Measurements from ENCODE around the gene SPN. TPM values are rescaled to one million over a fixed set of nuclear protein-coding genes. Genes with fewer than 3 reads are reported as not detected.
"Not testable (repeated sequence)": the region's sequence is repeated elsewhere in the genome, so short reads cannot be mapped to it uniquely, and the experiment has no call there.

SPN gene
- total RNA-seq, 4 donors from 2014 or later = 4.0 to 5.7 (median 4.7) TPM

DNA sequence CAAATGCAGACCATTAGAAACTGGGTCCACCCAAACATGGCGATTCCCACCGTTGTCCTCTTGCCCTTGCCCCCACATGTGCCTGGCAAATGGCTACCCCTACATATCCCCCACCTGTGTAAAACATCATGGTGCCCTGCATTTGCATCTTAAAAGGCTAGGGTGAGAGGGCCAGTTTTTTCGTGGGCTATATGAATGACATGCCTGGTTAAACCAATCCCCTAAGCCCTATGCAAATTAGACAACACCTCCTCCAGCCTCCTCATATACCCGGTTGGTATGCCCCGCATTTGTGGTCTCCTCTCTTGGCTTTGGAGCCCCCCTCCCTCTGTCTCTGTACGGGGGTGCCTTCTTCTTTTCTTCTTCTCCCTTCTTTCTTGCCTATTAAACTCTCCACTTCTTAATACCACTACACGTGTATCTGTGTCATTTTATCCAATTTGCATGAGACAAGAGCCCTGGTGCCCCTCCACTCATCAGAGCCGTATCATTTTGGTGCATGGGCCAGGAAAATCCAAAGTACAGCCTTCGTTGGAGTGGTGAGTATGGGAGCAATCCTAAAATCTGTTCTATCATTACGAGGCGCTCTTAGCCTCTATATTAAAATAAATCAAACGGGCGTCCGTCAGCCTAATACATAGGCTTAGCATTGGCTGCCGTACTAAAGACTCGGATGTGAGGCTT, 46.0 kb downstream of the SPN start:
- TF ChIP-seq, protein P1, sequence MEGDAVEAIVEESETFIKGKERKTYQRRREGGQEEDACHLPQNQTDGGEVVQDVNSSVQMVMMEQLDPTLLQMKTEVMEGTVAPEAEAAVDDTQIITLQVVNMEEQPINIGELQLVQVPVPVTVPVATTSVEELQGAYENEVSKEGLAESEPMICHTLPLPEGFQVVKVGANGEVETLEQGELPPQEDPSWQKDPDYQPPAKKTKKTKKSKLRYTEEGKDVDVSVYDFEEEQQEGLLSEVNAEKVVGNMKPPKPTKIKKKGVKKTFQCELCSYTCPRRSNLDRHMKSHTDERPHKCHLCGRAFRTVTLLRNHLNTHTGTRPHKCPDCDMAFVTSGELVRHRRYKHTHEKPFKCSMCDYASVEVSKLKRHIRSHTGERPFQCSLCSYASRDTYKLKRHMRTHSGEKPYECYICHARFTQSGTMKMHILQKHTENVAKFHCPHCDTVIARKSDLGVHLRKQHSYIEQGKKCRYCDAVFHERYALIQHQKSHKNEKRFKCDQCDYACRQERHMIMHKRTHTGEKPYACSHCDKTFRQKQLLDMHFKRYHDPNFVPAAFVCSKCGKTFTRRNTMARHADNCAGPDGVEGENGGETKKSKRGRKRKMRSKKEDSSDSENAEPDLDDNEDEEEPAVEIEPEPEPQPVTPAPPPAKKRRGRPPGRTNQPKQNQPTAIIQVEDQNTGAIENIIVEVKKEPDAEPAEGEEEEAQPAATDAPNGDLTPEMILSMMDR (IDR thresholded peaks at IDR 0.05) = no peak
- no peak for TF ChIP-seq POLR2A (IDR thresholded peaks at IDR 0.05)
- intact Hi-C loops (cut with DNase I; ENCODE audit: low total_unique reads) = loop anchor here (10.0 kb wide), 1 partner anchor 136 kb away; no protein-coding TSS in a partner anchor
- H3K4me3 ChIP-seq (ENCODE audit: low read depth, poor library complexity, severe bottlenecking) = no peak overlapping the region
- no peak for DNase-seq (ENCODE audit: low spot score in 2 of 2)
- 59 to 80% methylated on average over 16 of the region's 16 CpGs for WGBS, 2 donors

DNA sequence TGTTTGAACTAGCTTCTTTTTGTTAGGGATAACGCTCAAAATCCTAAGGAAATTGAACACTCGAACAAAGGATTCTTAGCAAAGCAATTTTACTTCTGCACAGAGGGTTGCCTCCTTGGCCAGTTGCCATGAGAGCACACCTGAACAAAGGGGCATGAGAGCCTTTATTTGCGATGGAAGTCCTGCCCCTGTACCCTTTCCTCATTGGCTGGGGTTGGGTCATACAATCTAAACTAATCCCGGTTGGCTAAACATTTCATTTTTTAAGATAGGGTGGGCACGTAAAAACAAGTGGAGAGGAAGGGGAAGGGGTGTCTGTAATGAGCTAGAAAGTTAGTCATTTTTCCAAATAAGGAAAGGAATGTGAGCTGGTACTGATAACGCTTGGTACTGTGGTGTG, 46.6 kb downstream of the SPN start:
- 57 to 76% methylated on average over 6 of the region's 6 CpGs for WGBS, 2 donors
- intact Hi-C loops (cut with DNase I; ENCODE audit: low total_unique reads) = loop anchor here (10.0 kb wide), 1 partner anchor 135 kb away; no protein-coding TSS in a partner anchor

DNA sequence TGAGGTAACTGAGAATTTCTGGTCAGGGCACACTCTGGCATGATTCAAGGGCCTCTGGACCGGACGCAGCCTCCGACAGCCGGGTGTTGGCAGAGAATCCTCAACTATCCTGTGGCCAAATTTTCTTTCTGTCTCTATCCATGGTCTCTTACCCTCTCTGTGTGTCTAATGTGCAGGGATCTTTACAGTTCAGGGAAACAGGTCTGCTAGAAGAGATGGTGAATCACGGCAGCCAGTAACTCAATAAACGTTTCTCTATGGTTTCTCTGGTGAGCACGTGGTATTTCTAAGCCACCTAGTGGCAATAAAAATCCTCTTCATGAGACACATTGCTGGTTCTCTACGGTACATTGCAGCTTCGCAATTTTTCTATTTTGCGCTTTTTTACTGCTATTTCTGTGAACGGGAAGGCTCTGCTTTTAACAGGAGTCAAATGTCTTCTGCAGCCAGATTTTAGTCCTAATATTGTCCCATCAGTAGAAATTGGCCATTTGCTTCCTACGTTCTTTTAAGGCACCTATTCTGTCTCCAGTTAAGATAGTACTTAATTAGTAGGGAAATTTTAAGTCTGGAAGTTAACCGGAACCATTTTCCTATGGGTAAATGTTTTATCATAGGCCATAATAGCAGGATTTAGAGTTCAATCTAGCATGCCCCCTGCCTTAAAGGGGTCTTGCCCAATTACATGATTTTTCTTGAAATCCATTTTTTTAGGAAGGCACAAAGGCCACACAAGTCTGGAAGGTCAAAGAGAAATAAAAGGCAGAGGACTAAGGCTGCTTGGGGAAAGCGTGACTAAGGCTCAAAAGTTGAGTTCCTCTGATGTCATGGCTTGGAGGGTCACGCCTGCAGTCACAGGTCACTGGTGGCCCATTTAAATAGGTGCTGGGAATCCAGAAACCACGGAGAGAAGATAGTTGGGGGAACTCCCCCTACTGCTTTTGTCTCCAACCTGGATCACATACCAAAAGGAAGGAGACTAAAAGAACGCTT, 47.5 kb downstream of the SPN start:
- 43% methylated on average over 17 of the region's 17 CpGs for WGBS, 2 donors
- no peak overlapping the region for H3K4me3 ChIP-seq (ENCODE audit: low read depth, poor library complexity, severe bottlenecking)
- TF ChIP-seq, protein P1 (IDR thresholded peaks at IDR 0.05) = no peak
- TF ChIP-seq POLR2A (IDR thresholded peaks at IDR 0.05) = no peak
- intact Hi-C loops (cut with DNase I; ENCODE audit: low total_unique reads) = no loop called here
- DNase-seq (ENCODE audit: low spot score in 2 of 2) = no peak

More for the DNA sequence above, 46.6 kb downstream of the SPN start:
- not testable (repeated sequence) for H3K4me3 ChIP-seq (ENCODE audit: low read depth, poor library complexity, severe bottlenecking); DNase-seq (ENCODE audit: low spot score in 2 of 2)

DNA sequence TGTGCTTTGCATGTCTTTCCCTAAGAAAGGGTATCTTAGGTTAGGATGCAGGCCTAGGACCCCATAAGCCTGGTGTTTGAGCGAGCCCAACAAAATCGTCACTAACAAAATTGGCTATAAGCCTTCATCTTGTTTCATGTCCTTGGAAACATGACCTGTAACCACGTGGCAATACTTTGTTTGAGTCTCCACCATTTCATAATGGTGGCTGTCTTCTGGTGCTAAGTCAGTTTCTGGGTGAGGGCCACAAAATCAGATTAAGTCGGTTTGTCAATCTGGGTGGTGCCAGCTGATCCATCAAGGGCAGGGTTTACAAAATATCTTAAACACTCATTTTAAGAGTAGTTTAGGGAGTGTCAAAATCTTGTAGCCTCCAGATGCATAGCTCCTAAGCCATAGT, 49.8 kb downstream of the SPN start:
- H3K4me3 ChIP-seq (ENCODE audit: low read depth, poor library complexity, severe bottlenecking) = no peak overlapping the region
- DNase-seq (ENCODE audit: low spot score in 2 of 2) = no peak
- intact Hi-C loops (cut with DNase I; ENCODE audit: low total_unique reads) = no loop called here
- WGBS, 2 donors = 57 to 60% methylated on average over 4 of the region's 4 CpGs
- TF ChIP-seq, protein P1 (IDR thresholded peaks at IDR 0.05) = no peak
- TF ChIP-seq POLR2A (IDR thresholded peaks at IDR 0.05) = no peak

DNA sequence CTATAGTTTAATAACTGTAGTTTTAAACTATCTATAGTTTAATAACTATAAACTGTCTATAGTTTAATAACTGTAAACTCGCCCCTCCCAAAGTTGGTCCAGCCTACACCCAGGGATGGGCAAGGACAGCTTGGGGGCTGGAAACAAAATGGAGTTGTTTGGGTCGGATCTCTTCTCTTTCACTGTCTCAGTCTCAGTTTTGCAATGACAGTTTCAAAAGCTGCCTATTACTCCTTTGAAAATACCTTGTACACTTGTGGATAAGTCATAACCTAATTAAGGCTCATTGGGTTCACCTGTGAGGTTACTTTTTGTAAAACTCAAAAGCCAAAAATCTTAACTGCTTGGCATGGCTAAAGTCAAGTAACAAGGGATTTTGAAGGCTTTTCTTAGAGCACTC, 51.3 kb downstream of the SPN start:
- intact Hi-C loops (cut with DNase I; ENCODE audit: low total_unique reads) = no loop called here
- TF ChIP-seq POLR2A (IDR thresholded peaks at IDR 0.05) = no peak
- H3K4me3 ChIP-seq (ENCODE audit: low read depth, poor library complexity, severe bottlenecking) = no peak overlapping the region
- DNase-seq (ENCODE audit: low spot score in 2 of 2) = no peak
- WGBS, 2 donors = 71 to 82% methylated on average over 2 of the region's 2 CpGs

DNA sequence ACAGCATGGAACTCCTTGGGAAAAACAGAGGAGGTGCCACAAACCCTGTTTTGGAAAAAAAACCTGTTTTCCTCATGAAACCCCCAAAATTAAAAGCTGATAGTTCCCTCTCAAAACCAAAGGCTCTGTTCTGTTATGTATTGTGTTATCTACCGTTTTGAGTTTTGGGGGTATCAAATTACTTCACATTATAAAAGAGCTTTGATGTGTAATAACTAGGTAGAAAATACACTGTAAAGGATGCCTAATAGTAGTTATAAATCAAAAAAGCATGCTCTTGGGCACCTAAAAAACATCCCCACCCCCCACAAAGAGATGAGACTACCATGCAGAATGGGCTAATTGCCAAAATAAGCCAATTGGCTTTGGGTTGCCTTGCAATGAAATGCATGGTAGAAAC, 51.9 kb downstream of the SPN start:
- TF ChIP-seq, protein P1 (IDR thresholded peaks at IDR 0.05) = no peak
- no peak for TF ChIP-seq POLR2A (IDR thresholded peaks at IDR 0.05)

More for the DNA sequence above, 51.9 kb downstream of the SPN start:
- intact Hi-C loops (cut with DNase I; ENCODE audit: low total_unique reads) = no loop called here
- DNase-seq (ENCODE audit: low spot score in 2 of 2) = no peak
- WGBS, 2 donors = 26 to 37% methylated on average over 1 of the region's 1 CpG
- H3K4me3 ChIP-seq (ENCODE audit: low read depth, poor library complexity, severe bottlenecking) = no peak overlapping the region
